Keratinocyte (primary cell): ENCODE measurements around the gene CPNE7. TPM values are rescaled to one million over a fixed set of nuclear protein-coding genes. Genes with fewer than 3 reads are reported as not detected.

Experiments used
- DNase-seq: peaks from one replicate; pipeline ENCODE4 v3.0.0-alpha.2; 2011; ENCODE audit warnings: low read depth, missing footprints, low spot score
- FAIRE-seq: peaks from 2 replicates; lab custom pipeline; 2011; peaks lifted over from hg19 to GRCh38; lab: Jason Lieb, UNC
- H2AFZ ChIP-seq: 2 replicates; pipeline ENCODE4 v1.6.0; 2012; ENCODE audit warnings: low read length, control low read depth, inconsistent platforms; ENCODE audit not compliant: control insufficient read depth
- H3K27ac ChIP-seq: 2 replicates; pipeline ENCODE4 v1.5.1; 2011; ENCODE audit warnings: low read length; ENCODE audit not compliant: control insufficient read depth, insufficient read depth
- H3K27me3 ChIP-seq: 3 replicates; pipeline ENCODE4 v1.6.0; 2011; ENCODE audit warnings: low read length; ENCODE audit not compliant: control insufficient read depth, insufficient read depth; ENCODE audit errors: extremely low read depth
- H3K36me3 ChIP-seq, 2 experiments: 2 replicates in 1 of 2; 3 replicates in 1 of 2; pipeline ENCODE4 v1.5.1; 2011; ENCODE audit warnings: low read length in 2 of 2, mild to moderate bottlenecking in 1 of 2; ENCODE audit not compliant: control insufficient read depth in 2 of 2, insufficient read depth in 2 of 2; ENCODE audit errors: extremely low read depth in 1 of 2
- H3K4me1 ChIP-seq: 3 replicates; pipeline ENCODE4 v1.5.1; 2011; ENCODE audit warnings: low read length; ENCODE audit not compliant: control insufficient read depth, insufficient read depth; ENCODE audit errors: extremely low read depth
- H3K4me2 ChIP-seq: 3 replicates; pipeline ENCODE4 v1.6.0; 2011; ENCODE audit warnings: low read depth, low read length; ENCODE audit not compliant: control insufficient read depth, insufficient read depth; ENCODE audit errors: extremely low read depth
- H3K4me3 ChIP-seq, 3 experiments: fragments of 200-600 bp in 1 of 3; sonication (generic) in 1 of 3; 2 replicates in 2 of 3; 3 replicates in 1 of 3; pipeline ENCODE4 v1.5.1; 2011 to 2016; ENCODE audit warnings: low read length in 3 of 3, mild to moderate bottlenecking in 3 of 3, control low read depth in 2 of 3, inconsistent platforms in 1 of 3, low read depth in 1 of 3, mixed read lengths in 1 of 3, mixed run types in 1 of 3, moderate library complexity in 1 of 3; ENCODE audit not compliant: control insufficient read depth in 2 of 3, insufficient read depth in 2 of 3; ENCODE audit errors: extremely low read depth in 1 of 3
- H3K79me2 ChIP-seq: 2 replicates; pipeline ENCODE4 v1.6.0; 2012; ENCODE audit warnings: low read length; ENCODE audit not compliant: control insufficient read depth, insufficient read depth
- H3K9ac ChIP-seq: 3 replicates; pipeline ENCODE4 v1.6.0; 2011; ENCODE audit warnings: low read length; ENCODE audit not compliant: control insufficient read depth, insufficient read depth; ENCODE audit errors: extremely low read depth
- H3K9me1 ChIP-seq: 3 replicates; pipeline ENCODE4 v1.6.0; 2011; ENCODE audit warnings: low read length; ENCODE audit not compliant: control insufficient read depth, insufficient read depth; ENCODE audit errors: extremely low read depth
- H3K9me3 ChIP-seq: 2 replicates; pipeline ENCODE4 v1.5.1; 2012; ENCODE audit warnings: low read depth, low read length; ENCODE audit not compliant: control insufficient read depth
- H4K20me1 ChIP-seq: 3 replicates; pipeline ENCODE4 v1.6.0; 2011; ENCODE audit warnings: low read length; ENCODE audit not compliant: control insufficient read depth, insufficient read depth; ENCODE audit errors: extremely low read depth
- EZH2 ChIP-seq: IDR thresholded peaks from one replicate; pipeline ENCODE4 v1.6.1; 2012; ENCODE audit warnings: inconsistent platforms, mild to moderate bottlenecking, low read length, moderate library complexity
- dilution Hi-C: fragments of 300-500 bp; cut with MboI; formaldehyde crosslinking; loops from one replicate; pipeline ENCODE4 v1.7.0; 2020; ENCODE audit warnings: low sequenced_read_pairs; ENCODE audit not compliant: extremely low pct_ligation_motif_present
- polyA plus RNA-seq, 5 experiments: library from polyadenylated mRNA; depleted of rRNA in 3 of 5; stranded (reverse) in 3 of 5; stranded (forward) in 1 of 5; unstranded in 1 of 5; fragments of >200 nt; gene quantifications; 1 replicate in 1 of 5; 2 replicates in 3 of 5; 3 replicates in 1 of 5; pipeline versions ENCODE4 v1.2.1 to v1.2.3, GENCODE V29; 2011 to 2012; ENCODE audit warnings: missing spikeins in 2 of 5, low read depth in 1 of 5, low replicate concordance in 1 of 5
- TF ChIP-seq, protein P1 (sequence below), 3 experiments: IDR thresholded peaks in 1 of 3; conservative IDR thresholded peaks in 1 of 3; optimal IDR thresholded peaks in 1 of 3; 2 replicates in 2 of 3; 3 replicates in 1 of 3; pipeline versions ENCODE3 to v1.5.1; 2011; ENCODE audit warnings: low read length in 3 of 3, mild to moderate bottlenecking in 3 of 3, moderate library complexity in 2 of 3, control low read depth in 1 of 3, inconsistent platforms in 1 of 3; ENCODE audit not compliant: insufficient read depth in 2 of 3; ENCODE audit errors: extremely low read depth in 1 of 3

Gene CPNE7
- polyA plus RNA-seq, 1 donor (not counting 4 experiments of a cell fraction or from before 2014, with no cell fraction given) = 9.1 TPM

DNA sequence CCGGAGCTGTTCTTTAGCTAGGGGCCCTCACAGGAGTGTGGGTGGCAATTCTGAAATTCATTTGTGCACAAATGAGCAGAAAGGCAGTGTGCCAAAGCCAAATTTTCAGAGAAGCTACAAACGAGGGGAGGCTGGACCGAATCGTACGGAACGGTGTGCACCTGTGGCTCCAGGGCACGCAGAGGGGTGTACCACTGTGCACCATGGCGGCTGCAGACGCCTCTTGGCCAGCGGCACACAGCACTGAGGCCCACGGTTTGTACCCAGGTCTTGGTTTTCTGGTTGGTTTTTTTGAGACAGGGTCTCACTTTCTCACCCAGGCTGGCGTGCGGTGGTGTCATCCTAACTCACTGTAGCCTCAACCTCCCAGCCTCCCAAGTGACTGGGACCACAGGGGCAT is 67.0 kb downstream of the CPNE7 start:
- DNase-seq (no peak), FAIRE-seq (no peak)
- Histone ChIP-seq H3K27me3 (peaks cover 6% of the 10 kb centered on the region), H3K9me1 (peaks cover 3% of the 10 kb centered on the region), H3K79me2 (no peaks in the 10 kb centered on the region), H3K4me1 (peaks cover 9% of the 10 kb centered on the region), H3K9ac (no peak overlapping the region), H4K20me1 (no peaks in the 10 kb centered on the region), H3K36me3 (peaks cover 18% of the 10 kb centered on the region in 2 experiments), H3K9me3 (no peaks in the 10 kb centered on the region), H3K4me2 (no peak overlapping the region), H2AFZ (no peak overlapping the region), H3K27ac (no peak overlapping the region), H3K4me3 (no peak overlapping the region)
- dilution Hi-C loops = no loop called here
- TF ChIP-seq EZH2 = no peak
- TF ChIP-seq, protein P1, sequence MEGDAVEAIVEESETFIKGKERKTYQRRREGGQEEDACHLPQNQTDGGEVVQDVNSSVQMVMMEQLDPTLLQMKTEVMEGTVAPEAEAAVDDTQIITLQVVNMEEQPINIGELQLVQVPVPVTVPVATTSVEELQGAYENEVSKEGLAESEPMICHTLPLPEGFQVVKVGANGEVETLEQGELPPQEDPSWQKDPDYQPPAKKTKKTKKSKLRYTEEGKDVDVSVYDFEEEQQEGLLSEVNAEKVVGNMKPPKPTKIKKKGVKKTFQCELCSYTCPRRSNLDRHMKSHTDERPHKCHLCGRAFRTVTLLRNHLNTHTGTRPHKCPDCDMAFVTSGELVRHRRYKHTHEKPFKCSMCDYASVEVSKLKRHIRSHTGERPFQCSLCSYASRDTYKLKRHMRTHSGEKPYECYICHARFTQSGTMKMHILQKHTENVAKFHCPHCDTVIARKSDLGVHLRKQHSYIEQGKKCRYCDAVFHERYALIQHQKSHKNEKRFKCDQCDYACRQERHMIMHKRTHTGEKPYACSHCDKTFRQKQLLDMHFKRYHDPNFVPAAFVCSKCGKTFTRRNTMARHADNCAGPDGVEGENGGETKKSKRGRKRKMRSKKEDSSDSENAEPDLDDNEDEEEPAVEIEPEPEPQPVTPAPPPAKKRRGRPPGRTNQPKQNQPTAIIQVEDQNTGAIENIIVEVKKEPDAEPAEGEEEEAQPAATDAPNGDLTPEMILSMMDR (optimal IDR thresholded peaks at IDR 0.05 in 1 of 3, IDR thresholded peaks at IDR 0.05 in 1 of 3, conservative IDR thresholded peaks at IDR 0.05 in 1 of 3; ENCODE audit: extremely low read depth in 1 of 3, insufficient read depth in 2 of 3, low read length in 3 of 3) = no peak

DNA sequence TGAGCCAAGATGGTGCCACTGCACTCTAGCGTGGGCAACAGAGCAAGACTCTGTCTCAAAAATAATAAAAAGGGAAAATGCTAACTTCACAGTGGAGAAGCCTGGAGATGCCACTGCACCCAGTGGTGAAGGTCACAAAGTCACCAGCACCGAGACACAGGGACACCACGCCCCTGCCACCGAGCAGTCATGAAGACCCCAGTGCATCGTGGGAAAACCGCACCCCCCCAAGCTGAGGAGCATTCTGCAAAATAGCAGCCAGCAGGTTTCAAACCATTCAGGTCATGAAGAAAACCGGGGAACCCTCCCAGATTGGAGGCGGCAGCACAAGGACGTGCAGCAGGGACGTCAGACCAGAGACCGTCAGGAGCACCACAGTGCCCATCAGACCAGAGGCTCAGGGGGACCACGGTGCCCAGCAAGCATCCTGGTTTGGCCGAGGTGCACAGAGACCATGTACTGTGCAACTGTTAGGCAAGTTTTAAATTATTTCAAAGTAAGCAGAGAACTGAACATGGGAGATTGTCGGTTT is 68.3 kb downstream of the CPNE7 start:
- Histone ChIP-seq H3K79me2 (no peaks in the 10 kb centered on the region), H3K4me3 (no peak overlapping the region), H3K9me3 (no peaks in the 10 kb centered on the region), H3K9me1 (peaks cover 3% of the 10 kb centered on the region), H3K4me2 (no peak overlapping the region), H2AFZ (no peak overlapping the region), H3K27me3 (peaks cover 6% of the 10 kb centered on the region), H3K9ac (no peak overlapping the region), H3K27ac (no peak overlapping the region), H4K20me1 (no peaks in the 10 kb centered on the region), H3K4me1 (peaks cover 9% of the 10 kb centered on the region), H3K36me3 (peaks cover 18% of the 10 kb centered on the region in 2 experiments)
- TF ChIP-seq, protein P1 (optimal IDR thresholded peaks at IDR 0.05 in 1 of 3, IDR thresholded peaks at IDR 0.05 in 1 of 3, conservative IDR thresholded peaks at IDR 0.05 in 1 of 3; ENCODE audit: extremely low read depth in 1 of 3, insufficient read depth in 2 of 3, low read length in 3 of 3) = no peak
- TF ChIP-seq EZH2 = no peak
- dilution Hi-C loops = no loop called here
- DNase-seq (no peak), FAIRE-seq (no peak)
